HG02678 (cell line): ENCODE data around the gene TEDC2.
"Not testable (repeated sequence)": the region's sequence is repeated elsewhere in the genome, so short reads cannot be mapped to it uniquely, and the experiment has no call there.

Experiments used
- ATAC-seq: cut with Tn5 transposase; IDR thresholded peaks from one replicate; pipeline ENCODE4 v1.9.1; 2021; ENCODE audit warnings: mild to moderate bottlenecking, moderate library complexity; ENCODE audit not compliant: unreplicated experiment

TEDC2 gene

GRCh38 chr16:2475413-2476344 lies 15.8 kb downstream of the TEDC2 start:
- ATAC-seq, result peak; percentile 23

- no peak for ATAC-seq
These were observed 16.4 kb downstream of the TEDC2 start for GRCh38 chr16:2476345-2476720.

- ATAC-seq, result no peak
These were observed 16.8 kb downstream of the TEDC2 start for GRCh38 chr16:2476741-2477140.

- ATAC-seq, result no peak
These were observed 17.4 kb downstream of the TEDC2 start for GRCh38 chr16:2477327-2477726.

- ATAC-seq, result no peak
These were observed 18.4 kb downstream of the TEDC2 start for GRCh38 chr16:2478279-2478678.

GRCh38 chr16:2479996-2480395 lies 20.1 kb downstream of the TEDC2 start:
- ATAC-seq, result not testable (repeated sequence)

- no peak for ATAC-seq
These were observed 21.0 kb downstream of the TEDC2 start for GRCh38 chr16:2480948-2481347.

GRCh38 chr16:2481676-2482075 lies 21.8 kb downstream of the TEDC2 start:
- no peak for ATAC-seq

GRCh38 chr16:2482249-2482648 lies 22.3 kb downstream of the TEDC2 start:
- ATAC-seq, result no peak

GRCh38 chr16:2482708-2483534 lies 23.0 kb downstream of the TEDC2 start:
- ATAC-seq, result no peak

- ATAC-seq, result no peak
These were observed 24.3 kb downstream of the TEDC2 start for GRCh38 chr16:2483939-2484897.

- no peak for ATAC-seq
These were observed 25.1 kb downstream of the TEDC2 start for GRCh38 chr16:2484898-2485508.

- ATAC-seq, result no peak
These were observed 26.1 kb downstream of the TEDC2 start for GRCh38 chr16:2485811-2486507.

GRCh38 chr16:2486645-2487516 lies 27.0 kb downstream of the TEDC2 start:
- ATAC-seq, result peak; percentile 79

GRCh38 chr16:2487517-2487842 lies 27.6 kb downstream of the TEDC2 start:
- no peak for ATAC-seq

- no peak for ATAC-seq
These were observed 28.1 kb downstream of the TEDC2 start for GRCh38 chr16:2487903-2488531.

GRCh38 chr16:2489581-2489980 lies 29.7 kb downstream of the TEDC2 start:
- no peak for ATAC-seq
